DOHH2 (cell line): ENCODE results near the gene MCAT.

Source experiments
- EZH2phosphoT487 ChIP-seq: fragments of 200-600 bp; sonication (generic); IDR thresholded peaks from 2 replicates; pipeline ENCODE4 v1.6.1; 2017; ENCODE audit warnings: borderline replicate concordance, mild to moderate bottlenecking, antibody characterized with exemption, low read length, moderate library complexity, mixed read lengths
- TF ChIP-seq, protein P1 (sequence below): fragments of 200-600 bp; sonication (generic); IDR thresholded peaks from one replicate; pipeline ENCODE4 v1.5.1; 2014; ENCODE audit warnings: antibody characterized with exemption, mild to moderate bottlenecking, low read depth, low read length; ENCODE audit not compliant: poor library complexity, severe bottlenecking

DNA sequence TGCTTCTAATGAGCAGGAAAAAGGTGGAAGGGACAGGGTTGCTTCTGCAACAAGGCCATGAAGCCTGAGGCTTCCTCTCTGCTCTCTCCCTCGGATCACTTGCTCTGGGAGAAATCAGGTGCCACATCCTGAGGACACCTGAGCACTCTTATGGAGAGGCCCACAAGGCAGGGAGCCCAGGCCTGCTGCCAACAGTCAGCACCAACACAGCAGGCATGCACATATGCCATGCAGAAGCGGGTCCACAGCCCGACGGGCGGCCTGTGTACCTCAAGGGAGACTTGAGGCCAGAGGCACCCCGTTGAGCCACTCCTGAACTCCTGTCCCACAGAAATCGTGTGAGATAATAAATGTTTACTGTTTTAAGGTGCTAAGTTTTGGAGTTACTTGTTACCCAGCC is 34.3 kb upstream of the MCAT start:
- TF ChIP-seq, protein P1, sequence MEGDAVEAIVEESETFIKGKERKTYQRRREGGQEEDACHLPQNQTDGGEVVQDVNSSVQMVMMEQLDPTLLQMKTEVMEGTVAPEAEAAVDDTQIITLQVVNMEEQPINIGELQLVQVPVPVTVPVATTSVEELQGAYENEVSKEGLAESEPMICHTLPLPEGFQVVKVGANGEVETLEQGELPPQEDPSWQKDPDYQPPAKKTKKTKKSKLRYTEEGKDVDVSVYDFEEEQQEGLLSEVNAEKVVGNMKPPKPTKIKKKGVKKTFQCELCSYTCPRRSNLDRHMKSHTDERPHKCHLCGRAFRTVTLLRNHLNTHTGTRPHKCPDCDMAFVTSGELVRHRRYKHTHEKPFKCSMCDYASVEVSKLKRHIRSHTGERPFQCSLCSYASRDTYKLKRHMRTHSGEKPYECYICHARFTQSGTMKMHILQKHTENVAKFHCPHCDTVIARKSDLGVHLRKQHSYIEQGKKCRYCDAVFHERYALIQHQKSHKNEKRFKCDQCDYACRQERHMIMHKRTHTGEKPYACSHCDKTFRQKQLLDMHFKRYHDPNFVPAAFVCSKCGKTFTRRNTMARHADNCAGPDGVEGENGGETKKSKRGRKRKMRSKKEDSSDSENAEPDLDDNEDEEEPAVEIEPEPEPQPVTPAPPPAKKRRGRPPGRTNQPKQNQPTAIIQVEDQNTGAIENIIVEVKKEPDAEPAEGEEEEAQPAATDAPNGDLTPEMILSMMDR, result no peak
- TF ChIP-seq EZH2phosphoT487, result no peak
